Neuronal stem cell (in vitro differentiated cells): Measurements from ENCODE around the gene SMYD3.

ENCODE experiments used
- DNase-seq: peaks from one replicate; pipeline ENCODE4 v3.0.0-alpha.2; 2013; ENCODE audit warnings: low spot score
- H2AFZ ChIP-seq: one replicate; pipeline ENCODE4 v1.6.1; 2013; ENCODE audit warnings: mild to moderate bottlenecking, low read length, inconsistent platforms
- H2AK5ac ChIP-seq: 2 replicates; pipeline ENCODE4 v1.6.1; 2013; ENCODE audit warnings: low read depth, mild to moderate bottlenecking, inconsistent platforms, low read length, moderate library complexity, mixed read lengths
- H2BK120ac ChIP-seq: 2 replicates; pipeline ENCODE4 v1.6.1; 2013; ENCODE audit warnings: low read depth, mild to moderate bottlenecking, inconsistent platforms, low read length, moderate library complexity, mixed read lengths
- H2BK12ac ChIP-seq: one replicate; pipeline ENCODE4 v1.6.1; 2013; ENCODE audit warnings: low read length, inconsistent platforms
- H2BK15ac ChIP-seq: 2 replicates; pipeline ENCODE4 v1.6.1; 2013; ENCODE audit warnings: mild to moderate bottlenecking, low read length, inconsistent platforms, mixed read lengths
- H2BK5ac ChIP-seq: one replicate; pipeline ENCODE4 v1.6.1; 2013; ENCODE audit warnings: inconsistent platforms, mild to moderate bottlenecking, low read length, moderate library complexity
- H3K14ac ChIP-seq: one replicate; pipeline ENCODE4 v1.6.1; 2013; ENCODE audit warnings: low read length, inconsistent platforms
- H3K18ac ChIP-seq: 2 replicates; pipeline ENCODE4 v1.6.1; 2013; ENCODE audit warnings: low read length, inconsistent platforms
- H3K23ac ChIP-seq: 2 replicates; pipeline ENCODE4 v1.6.1; 2013; ENCODE audit warnings: low read depth, mild to moderate bottlenecking, mixed read lengths, low read length, inconsistent platforms; ENCODE audit not compliant: poor library complexity
- H3K27ac ChIP-seq: replicated peaks from 3 replicates; pipeline ENCODE4 v1.5.1; 2013; ENCODE audit warnings: low read length, inconsistent platforms
- H3K27me3 ChIP-seq, 3 experiments: 2 replicates each; pipeline ENCODE4 v1.6.1; 2013; ENCODE audit warnings: low read length in 3 of 3, mild to moderate bottlenecking in 2 of 3, inconsistent platforms in 1 of 3, low read depth in 1 of 3, mixed read lengths in 1 of 3, moderate library complexity in 1 of 3; ENCODE audit not compliant: control insufficient read depth in 3 of 3, insufficient read depth in 3 of 3
- H3K36me3 ChIP-seq, 2 donors: replicated peaks in 1 of 2; 2 replicates each; pipeline ENCODE4 v1.6.1; 2013; ENCODE audit warnings: low read length in 2 of 2; ENCODE audit not compliant: control insufficient read depth in 2 of 2, insufficient read depth in 2 of 2
- H3K4ac ChIP-seq: 2 replicates; pipeline ENCODE4 v1.6.1; 2013; ENCODE audit warnings: inconsistent platforms, mild to moderate bottlenecking, low read length, moderate library complexity
- H3K4me1 ChIP-seq, 2 donors: 1 replicate in 1 of 2; 2 replicates in 1 of 2; pipeline ENCODE4 v1.6.1; 2013; ENCODE audit warnings: low read length in 2 of 2, low read depth in 1 of 2; ENCODE audit not compliant: control insufficient read depth in 2 of 2, insufficient read depth in 1 of 2
- H3K4me2 ChIP-seq: one replicate; pipeline ENCODE4 v1.6.1; 2013; ENCODE audit warnings: mild to moderate bottlenecking, low read length, inconsistent platforms; ENCODE audit not compliant: insufficient read depth, poor library complexity, severe bottlenecking
- H3K4me3 ChIP-seq, 2 donors: 2 replicates each; pipeline ENCODE4 v1.5.1; 2013; ENCODE audit warnings: low read length in 2 of 2, mild to moderate bottlenecking in 2 of 2, inconsistent platforms in 1 of 2, moderate library complexity in 1 of 2
- H3K79me1 ChIP-seq: one replicate; pipeline ENCODE4 v1.6.1; 2013; ENCODE audit warnings: low read depth, mild to moderate bottlenecking, inconsistent platforms, low read length, moderate library complexity
- H3K9ac ChIP-seq: one replicate; pipeline ENCODE4 v1.6.1; 2013; ENCODE audit warnings: mild to moderate bottlenecking, low read depth, low read length, inconsistent platforms; ENCODE audit not compliant: poor library complexity
- H3K9me3 ChIP-seq, 2 donors: replicated peaks in 1 of 2; 2 replicates each; pipeline versions ENCODE3 to v1.6.1; 2013; ENCODE audit warnings: low read length in 2 of 2, mild to moderate bottlenecking in 2 of 2, inconsistent platforms in 1 of 2, low read depth in 1 of 2, mixed read lengths in 1 of 2, moderate library complexity in 1 of 2; ENCODE audit not compliant: control insufficient read depth in 2 of 2, insufficient read depth in 1 of 2
- H4K8ac ChIP-seq: one replicate; pipeline ENCODE4 v1.6.1; 2013; ENCODE audit warnings: low read depth, mild to moderate bottlenecking, inconsistent platforms, low read length, moderate library complexity
- H4K91ac ChIP-seq: one replicate; pipeline ENCODE4 v1.6.1; 2013; ENCODE audit warnings: low read length, low read depth, mild to moderate bottlenecking, inconsistent platforms; ENCODE audit not compliant: poor library complexity
- WGBS, 2 donors: extraction: QIAGEN DNeasy Blood & Tissue Kit; methylation state at CpG; one replicate each; pipeline ENCODE4 v1.1.7; 2013; ENCODE audit warnings: missing lambda C conversion rate in 2 of 2, mixed read lengths in 1 of 2; ENCODE audit not compliant: insufficient read length in 2 of 2, insufficient replicate concordance in 1 of 2; ENCODE audit errors: extremely low coverage in 2 of 2; 5-methylcytosine and 5-hydroxymethylcytosine counted together

The SMYD3 gene

DNA sequence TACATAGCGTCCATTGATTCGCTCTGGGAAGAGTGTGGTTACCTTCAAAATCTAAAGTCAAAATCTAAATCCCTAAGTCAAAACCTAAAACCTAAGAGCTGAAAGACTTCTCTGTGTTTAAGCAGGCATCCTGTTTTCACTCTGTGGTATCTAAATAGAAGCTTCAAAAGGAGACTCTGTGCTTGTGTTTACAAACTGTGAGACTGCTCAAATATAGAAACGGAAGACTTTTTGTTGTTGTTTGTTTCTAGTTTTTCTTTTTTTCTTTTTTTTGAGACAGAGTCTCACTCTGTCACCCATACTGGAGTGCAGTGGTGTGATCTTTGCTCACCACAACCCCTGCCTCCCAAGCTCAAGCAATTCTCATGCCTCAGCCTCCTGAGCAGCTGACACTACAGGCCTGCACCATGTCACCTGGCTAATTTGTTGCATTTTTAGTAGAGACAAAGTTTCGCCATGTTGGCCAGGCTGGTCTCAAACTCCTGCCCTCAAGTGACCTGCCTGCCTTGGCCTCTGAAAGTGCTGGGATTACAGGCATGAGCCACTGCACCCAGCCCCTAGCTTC is 425.9 kb downstream of the SMYD3 start:
- Histone ChIP-seq H3K4me2 (no peak overlapping the region), H3K9ac (no peak overlapping the region), H3K79me1 (no peaks in the 10 kb centered on the region), H3K4me3 (no peak overlapping the region), H3K23ac (no peak overlapping the region), H3K14ac (no peak overlapping the region), H3K36me3 (no peaks in the 10 kb centered on the region), H3K27me3 (no peaks in the 10 kb centered on the region), H2AFZ (no peak overlapping the region), H3K4me1 (no peaks in the 10 kb centered on the region), H2BK5ac (no peak overlapping the region), H3K9me3 (peaks cover 0 to 2% of the 10 kb centered on the region in 2 donors), H3K18ac (no peak overlapping the region), H3K4ac (no peak overlapping the region), H2BK120ac (no peak overlapping the region), H2BK12ac (no peak overlapping the region), H4K91ac (no peak overlapping the region), H4K8ac (no peak overlapping the region), H2BK15ac (no peak overlapping the region), H3K27ac (no peak overlapping the region), H2AK5ac (no peak overlapping the region)
- DNase-seq, result no peak
- WGBS, 2 donors, result no CpG with 5 or more reads among the region's 4 CpGs

DNA sequence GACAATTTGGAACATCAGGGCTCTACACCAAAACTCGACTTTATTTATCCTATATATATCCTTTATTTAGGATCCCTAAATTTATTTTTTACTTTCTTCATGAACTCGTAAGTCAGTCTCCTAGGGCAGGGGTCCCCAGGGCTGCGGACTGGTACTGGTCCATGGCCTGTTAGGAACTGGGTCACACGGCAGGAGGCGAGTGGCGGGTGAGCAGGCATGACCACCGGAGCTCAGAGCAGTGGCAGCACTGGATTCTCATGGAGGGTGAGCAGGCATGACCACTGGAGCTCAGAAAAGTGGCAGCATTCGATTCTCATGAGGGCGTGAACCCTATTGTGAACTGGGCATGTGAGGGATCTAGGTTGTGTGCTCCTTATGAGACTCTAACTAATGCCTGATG is 427.0 kb downstream of the SMYD3 start:
- 100% methylated on average over 2 of the region's 9 CpGs; no CpG with 5 or more reads in 1 of the 2 donors for WGBS, 2 donors
- Histone ChIP-seq H4K91ac (no peak overlapping the region), H2AFZ (no peak overlapping the region), H4K8ac (no peak overlapping the region), H3K27me3 (no peaks in the 10 kb centered on the region), H3K9me3 (peaks cover 0 to 2% of the 10 kb centered on the region in 2 donors), H3K4ac (no peak overlapping the region), H2BK5ac (no peak overlapping the region), H3K14ac (no peak overlapping the region), H2BK15ac (no peak overlapping the region), H3K23ac (peak overlapping the region; percentile 20), H3K9ac (no peak overlapping the region), H2BK120ac (no peak overlapping the region), H3K4me2 (no peak overlapping the region), H3K4me1 (no peaks in the 10 kb centered on the region), H3K79me1 (no peaks in the 10 kb centered on the region), H3K27ac (no peak overlapping the region), H3K18ac (no peak overlapping the region), H2BK12ac (no peak overlapping the region), H2AK5ac (no peak overlapping the region), H3K4me3 (no peak overlapping the region), H3K36me3 (no peaks in the 10 kb centered on the region)
- DNase-seq, result no peak

DNA sequence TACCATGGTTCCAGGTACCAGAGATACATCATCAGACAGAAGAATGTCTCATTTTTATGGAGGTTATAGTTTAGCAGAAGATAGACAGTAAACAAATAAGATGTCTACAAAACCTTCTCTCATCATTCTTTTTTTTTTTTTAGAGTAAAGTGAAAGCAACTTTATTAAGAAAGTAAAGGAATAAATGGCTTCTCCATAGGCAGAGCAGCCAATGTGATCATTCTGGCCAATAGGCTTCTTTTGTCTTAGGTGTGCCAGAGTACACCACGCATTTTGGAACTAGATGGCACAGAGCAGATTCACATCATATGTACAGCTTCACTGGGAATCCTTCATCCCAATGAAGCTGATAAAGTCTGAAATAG is 428.2 kb downstream of the SMYD3 start:
- H2BK120ac ChIP-seq, result no peak overlapping the region
- H3K4ac ChIP-seq, result no peak overlapping the region
- peaks cover 2 to 6% of the 10 kb centered on the region in 2 donors for H3K9me3 ChIP-seq
- no peak overlapping the region for H3K18ac ChIP-seq
- no peak overlapping the region for H2BK15ac ChIP-seq
- H3K9ac ChIP-seq, result no peak overlapping the region
- no peaks in the 10 kb centered on the region for H3K79me1 ChIP-seq
- no peak overlapping the region for H4K8ac ChIP-seq
- H3K23ac ChIP-seq, result no peak overlapping the region
- no peak overlapping the region for H3K27ac ChIP-seq
- H3K4me2 ChIP-seq, result no peak overlapping the region
- H3K36me3 ChIP-seq, result no peaks in the 10 kb centered on the region
- DNase-seq, result no peak
- no peak overlapping the region for H2AK5ac ChIP-seq
- no peaks in the 10 kb centered on the region for H3K4me1 ChIP-seq
- no peak overlapping the region for H3K14ac ChIP-seq
- no peak overlapping the region for H2BK5ac ChIP-seq
- no CpG with 5 or more reads among the region's 1 CpG for WGBS, 2 donors
- no peaks in the 10 kb centered on the region for H3K27me3 ChIP-seq
- H3K4me3 ChIP-seq, result no peak overlapping the region
- H4K91ac ChIP-seq, result no peak overlapping the region
- no peak overlapping the region for H2AFZ ChIP-seq
- H2BK12ac ChIP-seq, result no peak overlapping the region

DNA sequence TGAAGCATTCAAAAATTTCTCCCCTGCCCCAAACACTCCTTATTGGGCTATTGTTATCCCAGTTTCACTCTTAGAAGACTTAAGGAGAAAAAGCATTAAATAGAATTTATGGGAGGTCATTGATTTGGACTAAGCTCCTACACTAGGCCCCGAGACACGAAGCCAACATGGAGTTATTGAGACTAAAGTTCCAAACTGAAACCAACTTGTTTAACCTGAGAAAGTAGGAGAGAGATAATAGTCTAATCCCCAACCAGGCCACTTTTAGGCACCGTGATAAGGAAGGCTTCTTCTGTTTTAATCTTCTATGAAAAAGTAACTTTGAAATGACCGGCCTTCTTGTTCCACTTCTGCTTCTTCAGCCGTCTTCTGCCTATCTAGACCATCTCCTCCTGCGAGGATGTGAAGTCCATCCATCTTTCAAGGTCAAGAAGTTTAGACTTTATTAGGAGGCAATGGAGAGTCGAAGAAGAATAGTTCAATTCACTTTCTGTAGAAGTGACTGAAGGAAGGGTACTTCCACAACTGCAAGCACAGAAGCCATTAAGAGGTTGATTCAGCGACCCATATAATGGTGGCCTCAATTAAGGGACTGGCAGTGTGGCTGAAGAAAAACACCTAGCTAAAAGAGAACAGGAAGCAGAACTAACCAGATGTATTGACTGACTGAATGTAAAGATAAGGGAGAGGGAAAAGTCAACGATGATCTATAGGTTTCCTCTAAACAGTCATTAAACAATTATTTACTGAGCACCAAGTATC is 428.8 kb downstream of the SMYD3 start:
- Histone ChIP-seq H2BK15ac (no peak overlapping the region), H2BK120ac (no peak overlapping the region), H3K18ac (no peak overlapping the region), H3K23ac (no peak overlapping the region), H3K27me3 (no peaks in the 10 kb centered on the region), H3K4ac (no peak overlapping the region), H3K27ac (no peak overlapping the region), H3K4me1 (no peaks in the 10 kb centered on the region), H4K8ac (no peak overlapping the region), H3K9me3 (peaks cover 2 to 6% of the 10 kb centered on the region in 2 donors), H2BK12ac (no peak overlapping the region), H3K4me3 (no peak overlapping the region), H2AFZ (no peak overlapping the region), H4K91ac (no peak overlapping the region), H3K79me1 (no peaks in the 10 kb centered on the region), H3K36me3 (no peaks in the 10 kb centered on the region), H3K9ac (no peak overlapping the region), H3K4me2 (no peak overlapping the region), H2AK5ac (no peak overlapping the region), H3K14ac (no peak overlapping the region), H2BK5ac (no peak overlapping the region)
- DNase-seq, result no peak
- WGBS, 2 donors, result no CpG with 5 or more reads among the region's 9 CpGs
